Prostate gland (tissue), 2 donors: ENCODE measurements around the gene MRM2.

ENCODE experiments used
- CTCF ChIP-seq, 4 experiments: fragments of 200-600 bp in 2 of 4; fragments of 450-650 bp in 2 of 4; sonication (generic) in 2 of 4; IDR thresholded peaks; 1 replicate in 3 of 4; 2 replicates in 1 of 4; pipeline ENCODE4 v1.5.1; 2016 to 2019; ENCODE audit warnings: antibody characterized with exemption in 4 of 4, mild to moderate bottlenecking in 2 of 4, moderate library complexity in 2 of 4
- POLR2A ChIP-seq: fragments of 450-650 bp; IDR thresholded peaks from one replicate; pipeline ENCODE4 v1.6.1; 2016; ENCODE audit warnings: antibody characterized with exemption, mild to moderate bottlenecking
- POLR2AphosphoS5 ChIP-seq: sonication (generic); formaldehyde crosslinking; IDR thresholded peaks from one replicate; pipeline ENCODE4 v1.6.1; 2017; ENCODE audit warnings: antibody characterized with exemption

DNA sequence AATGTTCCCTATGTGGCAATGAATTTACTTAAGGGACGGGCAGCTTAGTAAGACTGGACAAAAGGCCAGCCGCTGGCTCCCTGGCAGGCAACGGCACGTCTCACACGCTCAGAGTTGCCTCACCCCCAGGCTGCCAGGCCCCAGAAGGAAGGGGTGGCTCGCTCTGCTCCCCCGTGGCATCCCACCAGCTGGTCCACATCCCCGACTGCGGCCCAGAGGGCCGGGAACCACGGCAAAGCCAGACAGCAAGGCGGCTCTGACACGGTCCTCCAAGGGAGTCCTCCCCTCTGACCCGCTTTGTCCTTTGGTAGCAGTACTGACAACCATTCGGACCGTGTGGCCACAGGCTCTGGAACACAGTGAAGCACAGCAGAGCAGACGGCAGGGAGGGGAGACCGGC lies 34.1 kb upstream of the MRM2 start:
- TF ChIP-seq CTCF (IDR thresholded peaks at IDR 0.05) (no peak), POLR2AphosphoS5 (no peak), POLR2A (no peak)
